CMK (cell line): Measurements from ENCODE around the gene KIF25.

ENCODE experiments used
- DNase-seq: peaks from one replicate; pipeline ENCODE4 v3.0.0-alpha.2; 2010; ENCODE audit warnings: low read depth

KIF25 gene

DNA sequence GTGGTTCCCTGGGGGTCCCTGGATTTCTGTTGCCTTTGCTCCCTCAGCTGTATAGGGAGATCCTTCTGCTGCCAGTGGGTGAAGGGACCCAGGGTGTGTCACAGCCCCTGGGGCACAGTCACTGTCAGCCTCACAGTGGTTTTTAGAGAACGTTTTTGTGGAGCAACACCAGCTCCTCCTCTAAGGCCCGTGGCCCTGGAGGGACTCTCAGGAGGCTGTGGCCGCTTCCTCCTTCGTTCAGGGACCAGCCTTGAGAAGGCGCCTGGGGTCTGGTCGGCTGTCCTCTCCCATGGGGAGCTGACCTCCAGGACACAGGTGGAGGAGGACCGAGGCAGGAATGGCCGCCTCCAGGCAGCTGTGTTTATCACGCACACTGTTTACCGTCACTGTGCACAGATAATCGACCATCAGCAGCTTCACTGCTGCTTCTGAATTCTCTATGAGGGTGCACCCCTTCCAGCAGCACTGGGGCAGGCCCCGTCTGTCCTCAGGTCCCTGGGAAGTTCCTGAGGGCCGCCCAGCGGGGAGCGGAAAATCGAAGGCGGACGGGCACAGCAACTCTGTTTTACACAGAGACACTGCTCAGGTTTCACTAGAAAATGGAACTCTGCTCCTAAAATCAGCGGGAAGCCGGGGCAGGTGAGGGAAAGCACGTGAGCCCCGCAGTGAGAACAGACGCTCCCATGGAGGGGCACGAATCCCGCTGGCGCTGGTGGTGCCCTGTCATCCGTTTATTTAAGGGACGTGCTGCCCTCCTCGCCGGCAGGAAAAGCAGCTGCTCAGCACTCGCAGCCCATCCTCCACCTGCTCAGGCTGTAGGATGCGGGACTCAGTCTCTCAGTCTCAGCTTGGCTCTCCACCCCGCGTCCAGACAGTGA lies 92.0 kb downstream of the KIF25 start:
- no peak for DNase-seq

DNA sequence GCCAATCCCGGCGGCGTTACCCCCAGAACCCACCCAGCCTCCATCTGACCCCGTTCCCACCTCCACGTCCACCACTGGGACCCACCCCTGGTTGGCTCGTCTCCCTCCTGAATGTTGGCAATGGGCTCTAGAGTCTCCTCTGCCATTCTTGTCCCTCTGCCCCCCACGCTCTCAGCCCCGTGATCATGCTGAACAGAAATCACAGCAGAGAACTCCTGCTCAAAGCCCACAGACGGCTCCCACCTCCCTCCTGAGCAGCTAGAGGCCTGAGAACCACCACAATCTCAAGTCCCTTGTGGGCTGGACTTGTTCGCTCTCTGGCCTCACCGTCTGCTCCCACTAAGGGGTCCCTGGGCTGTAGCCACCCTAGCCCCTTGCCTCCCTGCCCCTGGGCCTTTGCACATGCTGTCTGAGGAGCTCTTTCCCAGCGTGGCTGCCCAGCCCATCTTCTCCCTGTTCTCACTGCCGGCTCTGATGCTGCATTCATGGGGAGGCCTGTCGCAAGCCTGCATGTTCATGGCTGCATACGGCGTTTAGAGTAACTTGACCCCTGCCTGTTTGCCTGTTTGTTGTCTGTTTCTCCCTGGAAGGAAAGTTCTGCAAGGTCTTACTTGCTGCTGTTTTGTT lies 92.7 kb downstream of the KIF25 start:
- DNase-seq, result no peak

DNA sequence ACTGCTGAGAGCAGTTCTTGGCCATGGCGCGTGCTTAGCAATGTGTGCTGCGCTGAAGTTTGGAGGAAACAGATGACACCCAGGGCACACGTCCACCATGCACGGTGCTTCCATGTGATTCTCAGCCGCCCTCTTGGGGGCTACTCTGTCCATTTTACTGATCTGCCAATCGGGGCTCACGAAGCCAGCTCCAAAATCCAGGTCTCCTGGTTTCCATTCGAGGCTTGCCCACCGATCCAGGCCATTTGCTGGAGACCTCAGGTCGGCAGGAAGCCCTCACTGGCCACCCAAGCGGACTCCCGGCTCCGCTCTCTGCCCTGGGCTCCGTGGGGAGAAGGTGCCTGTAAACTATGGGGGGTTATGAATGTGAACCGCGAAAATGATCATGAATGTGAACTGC lies 93.2 kb downstream of the KIF25 start:
- no peak for DNase-seq

DNA sequence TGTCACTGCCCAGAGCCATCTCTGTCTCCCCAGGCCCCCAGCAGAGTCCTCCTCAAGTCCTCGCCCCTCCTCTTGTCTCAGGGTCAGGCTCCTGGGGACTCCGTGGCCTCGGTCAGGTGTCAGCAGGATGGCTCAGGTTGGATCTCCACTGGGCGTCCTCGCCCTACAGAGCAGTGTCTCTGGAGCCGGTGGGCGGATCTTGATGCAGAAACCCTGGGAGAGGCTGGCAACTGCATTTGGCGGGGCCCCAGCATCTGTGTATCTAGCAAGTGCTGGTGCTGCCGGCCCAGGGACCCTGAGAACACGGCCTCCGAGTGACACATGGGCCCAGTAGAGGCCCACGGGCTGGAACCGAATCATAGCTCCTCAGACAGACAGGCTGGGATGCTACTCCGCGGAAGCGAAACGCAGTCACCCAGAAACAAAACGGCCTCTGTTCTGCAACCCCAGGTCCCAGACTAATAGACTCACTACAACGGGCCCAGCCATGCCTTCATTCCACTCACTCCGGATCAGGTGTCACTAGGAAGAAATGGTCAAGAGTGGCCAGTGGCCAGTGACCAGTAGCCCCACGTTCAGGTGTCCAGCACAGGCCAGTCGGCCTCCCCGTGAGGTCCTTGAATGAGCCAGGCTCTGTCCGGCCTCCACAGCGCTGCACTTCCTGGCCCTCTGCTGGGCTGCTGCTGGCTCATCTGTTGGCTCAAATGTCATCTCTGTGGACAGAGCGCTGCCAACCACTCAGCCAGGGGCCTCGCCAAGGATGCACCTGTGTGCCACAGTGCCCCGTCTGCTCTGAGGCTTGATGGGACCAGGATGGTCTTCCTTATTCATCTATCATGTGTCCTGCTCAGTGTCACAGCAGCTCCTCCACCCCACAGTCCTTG lies 94.2 kb downstream of the KIF25 start:
- DNase-seq, result no peak

DNA sequence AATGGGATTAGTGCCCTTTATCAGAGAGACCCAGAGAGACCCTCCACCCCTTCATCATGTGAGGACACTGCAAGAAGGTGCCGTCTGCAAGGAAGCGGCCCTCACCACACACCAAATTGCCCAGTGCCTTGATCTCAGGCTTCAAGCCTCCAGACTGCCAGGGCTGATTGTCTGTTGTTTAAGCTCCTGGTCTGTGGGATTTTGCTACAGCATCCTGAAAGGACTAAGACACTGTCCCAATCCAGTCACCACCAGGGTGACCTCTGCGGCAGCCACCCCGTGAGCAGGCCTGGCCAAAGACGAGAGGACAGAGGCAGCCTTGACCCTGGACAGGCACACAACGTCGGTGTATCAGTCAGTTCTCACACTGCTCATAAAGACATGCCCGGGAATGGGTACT lies 95.1 kb downstream of the KIF25 start:
- no peak for DNase-seq

DNA sequence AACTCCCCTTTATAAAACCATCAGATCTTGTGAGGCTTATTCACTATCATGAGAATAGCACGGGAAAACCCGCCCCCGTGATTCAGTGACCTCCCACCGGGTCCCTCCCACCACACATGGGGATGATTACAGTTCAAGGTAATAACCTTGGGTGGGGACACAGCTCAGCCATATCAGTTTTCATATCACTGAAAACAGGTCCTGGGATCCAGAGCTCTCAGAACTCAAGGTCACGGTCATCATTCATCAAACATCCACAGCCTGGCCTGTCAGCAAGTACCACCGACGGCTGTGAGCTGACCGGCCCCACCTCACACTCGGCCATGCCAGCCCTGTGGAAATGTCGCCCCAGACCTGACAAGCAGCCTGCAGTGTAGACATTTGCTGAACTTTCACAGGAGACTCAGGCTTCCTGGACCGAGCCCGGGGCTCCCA lies 95.6 kb downstream of the KIF25 start:
- DNase-seq, result no peak

DNA sequence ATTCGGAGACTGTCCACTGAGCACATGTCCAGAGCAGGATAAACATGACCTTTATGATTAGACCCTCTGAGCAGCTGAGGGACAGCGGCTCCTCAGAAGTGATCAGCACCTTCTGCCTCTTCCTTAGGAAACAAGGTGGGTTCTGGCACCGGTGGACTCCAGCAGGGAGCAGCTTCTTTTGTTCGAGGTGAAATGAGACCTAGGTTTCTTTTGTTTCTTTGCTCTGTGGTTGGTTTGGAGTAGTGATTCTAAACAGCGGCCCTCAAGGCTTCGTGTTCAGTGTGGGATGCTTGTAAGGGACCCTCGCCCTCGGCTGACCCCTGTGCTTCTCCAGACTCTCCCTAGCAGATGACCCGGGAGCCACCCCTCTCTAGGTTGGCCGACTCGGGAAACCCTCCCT lies 96.2 kb downstream of the KIF25 start:
- no peak for DNase-seq
